GM21390 (cell line): ENCODE data around the gene WNT8B.

Experiments
- ATAC-seq: cut with Tn5 transposase; IDR thresholded peaks from one replicate; pipeline ENCODE4 v1.9.1; 2021; ENCODE audit not compliant: unreplicated experiment

The WNT8B gene

GRCh38 chr10:100462709-100463108 lies at the start of gene WNT8B:
TSS of gene WNT8B (plus strand) at chr10:100463009. CDS start at chr10:100463169, 160 bp downstream.
- ATAC-seq, result no peak

GRCh38 chr10:100413173-100413572 lies 49.6 kb upstream of the WNT8B start:
- ATAC-seq, result no peak

GRCh38 chr10:100419911-100420449 lies 42.8 kb upstream of the WNT8B start:
- no peak for ATAC-seq

- ATAC-seq, result no peak
These were observed 35.4 kb upstream of the WNT8B start for GRCh38 chr10:100427374-100427773.

GRCh38 chr10:100433253-100434240 lies 29.3 kb upstream of the WNT8B start:
- peak; percentile 86 for ATAC-seq

GRCh38 chr10:100436255-100436654 lies 26.6 kb upstream of the WNT8B start:
- no peak for ATAC-seq

GRCh38 chr10:100438674-100439315 lies 24.0 kb upstream of the WNT8B start:
- no peak for ATAC-seq

GRCh38 chr10:100442548-100442947 lies 20.3 kb upstream of the WNT8B start:
- no peak for ATAC-seq

GRCh38 chr10:100446130-100446761 lies 16.6 kb upstream of the WNT8B start:
- no peak for ATAC-seq

GRCh38 chr10:100447663-100448062 lies 15.1 kb upstream of the WNT8B start:
- no peak for ATAC-seq

GRCh38 chr10:100448951-100449350 lies 13.9 kb upstream of the WNT8B start:
- no peak for ATAC-seq

- no peak for ATAC-seq
These were observed 5.5 kb downstream of the WNT8B start for GRCh38 chr10:100468322-100468721.

GRCh38 chr10:100468978-100469377 lies 6.2 kb downstream of the WNT8B start:
- no peak for ATAC-seq

GRCh38 chr10:100469756-100470155 lies 6.9 kb downstream of the WNT8B start:
- no peak for ATAC-seq

- no peak for ATAC-seq
These were observed 7.6 kb downstream of the WNT8B start for GRCh38 chr10:100470367-100470766.

- ATAC-seq, result no peak
These were observed 15.2 kb downstream of the WNT8B start for GRCh38 chr10:100477970-100478369.

GRCh38 chr10:100479037-100479436 lies 16.2 kb downstream of the WNT8B start:
- no peak for ATAC-seq

- ATAC-seq, result no peak
These were observed 17.2 kb downstream of the WNT8B start for GRCh38 chr10:100480002-100480401.

- ATAC-seq, result peak; percentile 97
These were observed 18.8 kb downstream of the WNT8B start for GRCh38 chr10:100481462-100482081.

GRCh38 chr10:100482181-100482833 lies 19.5 kb downstream of the WNT8B start:
- peak; percentile 42 for ATAC-seq
